ENCODE data around the gene JMJD1C.

JMJD1C gene

GRCh38 chr10:63119041-63119440 lies 346.7 kb downstream of the JMJD1C start:
- no peak for DNase-seq

Data from stimulated activated naive CD4-positive, alpha-beta T cell (primary cell).